A549 treated with Hydrocortisone at 1 μM for 4 hours (cell line): ENCODE results near the gene RGS7BP. TPM values are rescaled to one million over a fixed set of nuclear protein-coding genes. Genes with fewer than 3 reads are reported as not detected.

Experiments used
- total RNA-seq: library from RNA; stranded (reverse); fragments of 200-300 nt; extraction: Qiagen RNA extraction; gene quantifications from 5 replicates; pipeline ENCODE4 v1.2.3, GENCODE V29; 2022

RGS7BP gene
- not detected in 5 replicates for total RNA-seq

DNA sequence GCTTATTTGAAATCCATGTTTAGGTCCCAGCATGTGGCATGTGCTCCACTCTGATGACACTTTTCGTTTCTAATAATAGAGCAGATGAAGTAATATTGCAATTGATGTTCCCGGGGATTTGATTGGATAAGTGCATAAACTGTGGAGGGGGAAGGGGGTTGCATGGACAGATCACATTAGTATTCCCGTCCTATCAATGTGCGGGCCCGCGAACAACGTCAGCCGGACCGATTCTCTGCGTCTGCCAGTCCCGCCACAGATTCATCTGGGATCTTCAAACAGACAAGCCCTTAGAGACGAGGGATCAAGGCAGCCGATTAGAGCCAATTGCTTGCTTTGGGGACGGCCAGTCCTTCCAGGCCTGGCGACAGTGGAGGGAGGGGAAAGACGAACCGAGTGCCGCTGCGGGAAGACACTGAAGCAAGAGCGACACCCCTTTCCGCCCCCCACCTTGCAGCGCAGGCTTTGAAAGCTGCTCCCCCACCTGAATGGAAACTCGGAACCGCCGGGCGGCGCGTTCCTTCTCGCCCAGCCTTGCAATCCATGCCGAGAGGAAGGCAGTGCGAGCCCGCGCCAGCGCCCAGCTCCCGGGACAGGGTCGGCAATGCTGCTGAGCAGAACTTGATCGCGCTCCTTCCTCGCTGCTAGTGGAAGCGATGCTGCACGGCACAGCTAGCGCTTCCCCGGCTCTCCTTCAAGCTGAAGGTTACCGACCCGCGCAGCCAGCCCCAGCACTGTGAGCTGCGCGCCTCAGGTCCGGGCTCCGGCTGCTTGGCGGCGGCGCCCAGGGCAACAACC lies at the start of gene RGS7BP:
Gene RGS7BP, plus strand, starts transcription at position 247 of the 798 bp plus-strand sequence. CDS start 610 bp downstream, outside the sequence.

Other genes starting within 250 kb of the RGS7BP start
- gene SHISAL2B, start 184.5 kb downstream of the RGS7BP start, total RNA-seq: not detected in 5 replicates